ENCODE measurements around the gene MRM2.

The MRM2 gene

GRCh38 chr7:2245883-2246675 is 4.1 kb upstream of the MRM2 start:
- DNase-seq, result no peak

GRCh38 chr7:2244404-2244995 is 2.5 kb upstream of the MRM2 start:
- no peak for DNase-seq

DNA sequence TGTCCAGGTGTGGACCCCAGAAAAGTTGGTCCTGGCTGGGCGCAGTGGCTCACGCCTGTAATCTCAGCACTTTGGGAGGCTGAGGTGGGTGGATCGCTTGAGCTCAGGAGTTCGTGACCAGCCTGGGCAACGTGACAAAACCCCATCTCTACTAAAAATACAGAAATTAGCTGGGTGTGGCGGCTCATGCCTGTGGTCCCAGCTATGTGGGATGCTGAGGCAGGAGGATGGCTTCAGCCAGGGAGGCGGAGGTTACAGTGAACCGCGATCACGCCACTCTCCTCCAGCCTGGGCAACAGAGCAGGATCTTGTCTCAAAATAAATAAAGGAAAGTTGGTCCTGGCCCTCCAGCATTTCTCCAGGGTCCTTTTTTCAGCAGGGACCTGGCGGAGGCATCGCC is 1.5 kb upstream of the MRM2 start:
- DNase-seq, result no peak

DNA sequence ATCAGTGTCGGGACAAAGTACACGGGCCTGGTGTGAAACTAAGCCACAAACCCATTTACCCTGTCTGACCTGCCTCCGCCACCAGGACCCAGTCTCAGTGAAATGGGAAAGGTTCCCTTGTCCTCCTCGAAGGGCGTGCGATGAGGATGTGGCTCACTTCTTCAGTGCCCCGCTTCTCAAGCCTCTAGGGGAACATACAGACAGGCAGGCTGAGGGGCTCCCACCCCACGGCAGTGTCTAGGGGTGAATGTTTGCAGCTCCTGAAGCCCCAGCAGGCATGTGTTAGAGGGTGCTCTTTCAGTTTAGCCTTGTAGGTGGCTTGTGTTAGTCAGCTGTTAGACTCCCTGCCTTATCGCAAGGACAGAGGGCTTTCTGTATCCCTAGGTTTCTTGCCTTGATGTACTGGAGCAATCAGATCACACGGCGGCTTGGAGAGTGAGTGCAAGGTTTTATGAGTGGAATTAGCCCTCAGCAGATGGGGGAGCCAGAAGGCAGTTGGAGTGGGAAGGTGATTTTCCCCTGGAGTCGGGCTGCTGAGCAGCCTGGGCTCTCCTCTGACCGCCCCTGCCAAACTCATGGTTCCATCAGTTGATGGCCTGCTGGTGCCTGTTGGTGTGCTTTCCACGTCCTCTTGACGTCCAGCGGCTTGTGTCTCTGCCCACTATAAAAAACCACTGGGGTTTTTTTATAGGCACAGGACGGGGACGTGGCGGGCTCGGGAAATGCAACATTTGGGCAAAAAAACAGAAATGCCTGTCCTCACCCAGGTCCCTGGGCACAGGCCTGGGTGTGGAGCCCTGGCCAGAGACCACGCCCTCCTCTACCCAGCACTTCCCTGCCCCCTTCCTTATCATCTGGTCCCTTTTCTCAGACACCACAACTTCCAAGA is 780 bp upstream of the MRM2 start:
- DNase-seq, result peak; percentile 9

- no peak for DNase-seq
These were observed 2.8 kb downstream of the MRM2 start for GRCh38 chr7:2239242-2239641.

DNA sequence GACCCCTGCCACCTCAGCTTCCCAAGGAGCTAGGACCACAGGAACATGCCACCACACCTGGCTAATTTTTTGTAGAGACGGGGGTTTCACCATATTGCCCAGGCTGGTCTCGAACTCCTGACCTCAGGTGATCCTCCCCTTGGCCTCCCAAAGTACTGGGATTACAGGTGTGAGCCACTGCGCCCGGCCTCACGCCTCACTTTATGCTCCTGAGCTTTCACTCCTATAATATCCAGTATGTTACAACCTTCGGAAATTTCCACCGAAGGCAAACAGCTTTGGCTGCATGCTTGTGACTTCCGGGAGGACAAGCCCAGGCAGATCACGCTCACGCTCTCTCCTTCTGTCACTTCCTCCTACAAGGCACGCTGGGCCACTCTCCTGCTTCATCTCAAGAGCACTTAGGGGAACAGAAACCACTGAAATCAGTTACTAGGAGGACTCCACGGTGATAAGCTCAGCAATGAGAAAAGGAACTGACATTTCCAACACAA is 4.8 kb downstream of the MRM2 start:
- no peak for DNase-seq

DNA sequence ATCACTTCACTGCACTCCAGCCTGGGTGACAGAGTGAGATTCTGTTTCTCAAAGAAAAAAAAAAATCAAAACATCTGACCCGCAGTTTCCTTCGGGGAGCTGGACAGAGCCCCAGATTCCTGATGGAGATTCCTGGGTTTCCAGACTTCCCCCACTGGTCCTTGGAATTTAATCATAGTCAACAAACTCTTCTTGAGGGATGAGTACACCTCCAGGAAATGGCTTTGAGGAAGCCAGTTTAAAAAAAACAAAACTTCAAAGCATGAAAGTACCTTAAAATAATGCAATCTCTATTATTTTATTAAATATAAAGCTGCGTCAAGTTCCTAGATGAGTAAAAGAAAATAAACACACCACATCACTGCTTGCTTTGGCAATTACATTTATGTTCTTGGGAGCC is 8.1 kb downstream of the MRM2 start:
- no peak for DNase-seq

DNA sequence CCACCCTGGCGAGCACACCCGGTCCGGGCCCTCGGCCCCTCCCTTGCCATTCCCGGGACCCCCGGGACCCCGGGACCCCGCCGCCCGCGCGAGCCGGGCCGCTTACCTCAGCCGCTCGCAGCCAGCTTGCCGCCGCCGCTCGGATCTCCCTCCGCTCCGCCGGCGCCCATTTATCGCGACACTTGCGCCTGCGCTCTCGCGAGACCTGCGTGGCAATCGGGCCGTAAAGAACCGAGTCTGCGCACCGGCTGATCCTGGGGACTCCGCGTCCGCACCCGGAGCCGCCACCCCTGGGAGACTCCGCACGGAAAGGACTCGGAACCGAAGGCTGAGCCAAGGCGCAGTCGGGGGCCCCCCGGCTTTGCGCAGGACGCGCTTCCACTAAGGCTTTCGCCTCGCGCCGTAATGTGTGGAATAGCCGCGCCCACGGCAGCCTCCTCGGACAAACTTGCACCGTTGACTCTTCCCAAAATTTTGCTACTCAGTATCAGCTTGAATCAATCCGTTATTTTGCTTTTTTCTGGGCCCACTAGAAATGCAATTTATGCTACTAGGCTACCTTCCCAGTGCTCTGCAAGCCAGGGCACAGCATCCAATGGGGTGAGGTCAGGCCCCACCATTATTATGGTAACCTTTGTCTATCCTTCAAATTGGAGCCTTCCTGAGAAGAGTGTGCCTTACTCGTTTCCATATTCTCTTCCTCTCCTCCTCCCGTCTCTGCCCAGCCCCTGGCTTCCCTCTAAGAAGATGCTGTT is 9.1 kb downstream of the MRM2 start, which contains the start of gene MAD1L1:
Gene MAD1L1 (minus strand): TSS at position 180 of the 755 bp plus-strand sequence. CDS start 2,812 bp downstream, outside the sequence.
- peak; percentile 83 for DNase-seq

DNA sequence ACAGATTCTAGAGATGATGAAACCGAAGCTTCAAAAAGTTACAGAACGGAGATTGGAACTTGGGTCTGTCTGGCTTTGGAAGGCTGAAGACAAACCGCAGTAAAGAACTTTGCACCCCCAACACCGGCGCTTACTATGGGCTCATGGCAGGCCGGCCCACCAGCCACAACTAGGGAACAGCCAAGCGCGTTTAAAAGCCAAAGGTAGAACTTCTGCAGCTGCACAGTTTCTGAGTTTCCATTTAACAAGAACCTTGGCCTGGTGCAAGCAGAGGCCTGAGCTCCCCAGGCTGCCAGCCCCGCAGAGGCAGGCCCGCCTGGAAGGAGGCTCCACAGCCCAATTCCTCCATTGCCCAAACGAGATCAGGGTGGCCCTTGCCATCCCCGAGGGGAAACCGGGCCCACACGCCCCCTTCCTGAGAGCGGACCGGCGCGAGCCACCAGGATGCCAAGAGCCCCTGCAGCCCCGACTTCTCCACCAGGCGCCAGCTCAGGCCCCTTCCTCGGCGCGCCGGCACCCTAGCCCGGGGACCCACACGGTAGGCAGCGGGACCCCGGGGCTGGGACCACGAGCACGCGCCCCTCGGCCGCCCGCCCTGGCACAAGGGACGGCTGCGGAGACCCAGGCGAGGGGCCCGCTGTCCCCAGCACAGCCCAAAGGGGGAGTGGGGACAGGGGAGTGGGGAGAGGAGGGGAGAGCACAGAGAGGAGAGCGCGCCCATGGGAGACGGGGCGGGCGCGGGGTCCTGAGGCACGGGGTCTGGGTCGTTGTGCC is 9.8 kb downstream of the MRM2 start:
- DNase-seq, result peak; percentile 20

DNA sequence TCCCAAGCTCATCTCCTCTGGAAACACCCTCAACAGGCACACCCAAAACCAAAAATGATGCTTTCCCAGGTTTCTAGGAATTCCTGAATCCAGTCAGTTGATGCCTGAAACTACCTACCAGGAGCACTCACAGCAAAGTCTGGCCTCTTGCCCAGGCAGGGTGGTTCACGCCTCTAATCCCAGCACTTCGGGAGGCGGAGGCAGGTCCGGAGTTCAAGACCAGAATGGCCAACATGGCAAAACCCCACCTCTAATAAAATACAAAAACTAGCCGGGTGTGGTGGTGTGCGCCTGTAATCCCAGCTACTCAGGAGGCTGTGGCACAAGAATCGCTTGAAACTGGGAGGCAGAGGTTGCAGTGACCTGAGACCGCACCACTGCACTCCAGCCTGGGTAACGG is 11.1 kb downstream of the MRM2 start:
- DNase-seq, result no peak

DNA sequence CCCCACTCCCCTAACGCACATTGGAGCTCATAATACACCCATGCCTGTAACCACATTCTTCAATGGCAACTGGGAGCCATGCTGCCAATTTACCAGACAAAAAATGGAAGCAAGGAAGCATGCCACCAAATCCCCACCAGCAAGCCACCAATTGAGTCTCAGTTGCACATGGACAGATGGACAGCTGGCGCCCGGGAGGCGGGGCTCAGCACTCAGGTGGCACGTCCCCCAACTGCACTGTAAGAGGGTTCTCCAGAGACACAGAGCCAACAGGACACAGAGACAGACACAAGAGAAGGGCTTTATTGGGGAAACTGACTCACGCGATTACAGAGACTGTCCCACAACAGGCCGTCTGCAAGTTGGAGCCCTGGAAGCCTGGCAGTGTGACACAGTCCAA is 11.8 kb downstream of the MRM2 start:
- no peak for DNase-seq

GRCh38 chr7:2229467-2229866 is 12.5 kb downstream of the MRM2 start:
- no peak for DNase-seq

DNA sequence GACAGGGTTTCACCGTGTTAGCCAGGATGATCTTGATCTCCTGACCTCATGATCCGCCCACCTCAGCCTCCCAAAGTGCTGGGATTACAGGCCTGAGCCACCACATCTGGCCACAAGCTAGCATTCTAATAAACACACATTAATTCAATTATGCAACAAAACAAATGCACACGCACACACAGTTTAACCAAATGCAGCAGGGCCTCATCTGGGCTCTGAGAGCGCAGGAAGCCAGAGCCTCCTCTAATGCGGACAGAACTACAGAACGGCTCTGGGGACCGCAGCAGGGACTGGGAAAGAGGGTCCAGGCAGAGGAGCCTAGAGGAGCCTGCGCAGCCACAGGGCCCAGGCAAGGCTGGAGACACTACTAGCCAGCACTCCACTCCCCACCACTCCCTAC is 13.1 kb downstream of the MRM2 start:
- no peak for DNase-seq

GRCh38 chr7:2227699-2228098 is 14.3 kb downstream of the MRM2 start:
- DNase-seq, result no peak

GRCh38 chr7:2225830-2226229 is 16.2 kb downstream of the MRM2 start:
- DNase-seq, result no peak

- no peak for DNase-seq
These were observed 16.7 kb downstream of the MRM2 start for GRCh38 chr7:2225336-2225735.

DNA sequence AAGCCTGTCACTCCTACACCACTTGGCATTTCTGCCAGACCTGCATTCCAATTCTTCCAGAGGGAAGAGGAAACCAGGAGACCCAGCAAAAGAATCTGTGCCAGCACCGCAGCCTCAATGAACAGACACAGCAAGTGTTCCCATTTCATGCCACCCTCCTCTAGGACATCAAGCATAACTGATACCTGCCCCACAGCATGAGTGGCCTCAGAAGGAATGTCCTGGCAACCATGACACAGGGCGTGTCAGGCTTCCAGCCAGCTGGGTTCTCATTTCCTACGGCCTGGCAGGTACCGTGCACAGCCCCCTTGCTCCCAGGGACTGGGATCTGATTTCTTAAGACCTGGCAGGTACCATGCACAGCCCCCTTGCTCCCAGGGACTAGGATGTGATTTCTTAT is 17.1 kb downstream of the MRM2 start:
- DNase-seq, result no peak

DNA sequence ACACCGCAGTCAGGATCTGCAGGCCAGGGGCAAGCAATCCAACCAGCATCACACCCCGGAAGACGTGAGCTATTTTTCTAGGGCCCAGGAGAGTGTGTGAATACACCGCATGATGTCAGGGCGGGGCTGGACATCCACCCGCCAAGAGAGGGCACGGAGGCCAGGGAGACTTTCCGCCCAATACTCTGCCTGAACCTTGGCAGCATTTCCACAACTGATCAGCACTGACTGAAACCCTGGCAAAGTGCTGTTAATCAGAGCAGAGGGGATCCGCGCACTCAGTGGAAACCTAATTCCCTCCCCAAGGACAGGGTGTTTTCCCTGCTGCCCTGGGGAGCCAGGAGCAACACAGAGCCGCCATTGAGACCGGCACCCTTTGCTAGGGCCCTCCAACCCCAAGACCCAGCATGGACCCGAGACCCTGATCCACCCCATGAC is 17.5 kb downstream of the MRM2 start:
- DNase-seq, result no peak

DNA sequence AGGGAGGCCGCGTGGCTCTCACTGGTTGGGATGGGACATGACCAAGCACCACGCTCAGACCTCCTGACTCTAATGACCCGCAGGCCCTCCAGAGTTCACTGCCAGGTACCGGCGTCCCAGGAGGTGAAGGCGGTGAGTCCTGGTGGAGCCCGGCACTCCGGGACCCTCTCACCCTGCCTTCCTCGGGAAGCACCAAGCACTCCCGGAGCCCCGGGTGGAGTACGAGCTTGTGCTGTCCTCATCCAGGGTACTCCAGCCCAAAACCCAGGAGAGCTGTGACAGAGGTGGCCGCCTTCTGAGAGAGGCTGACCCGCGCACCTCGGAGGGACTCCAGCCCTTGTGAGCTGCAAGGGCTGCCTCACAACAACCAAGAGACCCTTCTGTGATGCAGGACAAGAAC is 18.7 kb downstream of the MRM2 start:
- DNase-seq, result no peak

- DNase-seq, result no peak
These were observed 19.5 kb downstream of the MRM2 start for GRCh38 chr7:2222516-2222915.

- DNase-seq, result no peak
These were observed 21.1 kb downstream of the MRM2 start for GRCh38 chr7:2220954-2221353.

DNA sequence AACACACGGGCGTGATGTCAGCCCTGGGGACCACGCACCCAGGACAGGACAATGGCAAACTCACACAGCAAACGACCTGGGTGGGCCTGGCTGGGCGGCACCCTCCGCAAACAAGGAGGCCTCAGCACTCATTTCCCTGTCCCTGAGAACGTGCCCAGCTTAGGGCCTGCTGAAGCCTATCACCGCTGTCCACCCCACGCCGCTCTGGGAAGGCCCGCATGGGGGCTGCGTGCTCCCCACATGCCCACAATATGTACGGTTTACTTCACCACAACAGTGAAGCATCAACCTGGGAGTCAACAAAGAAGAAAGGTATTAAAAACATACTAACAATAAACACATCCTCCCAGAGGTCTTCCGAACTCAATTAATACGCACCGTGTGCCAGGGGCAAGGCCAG is 21.5 kb downstream of the MRM2 start:
- DNase-seq, result no peak
